Upper lobe of right lung (tissue), 1 donor: Measurements from ENCODE around the gene JHY. TPM values are rescaled to one million over a fixed set of nuclear protein-coding genes. Genes with fewer than 3 reads are reported as not detected.

Experiments used
- ATAC-seq: fragments of 200-7000 bp; cut with Tn5 transposase; one replicate; pipeline ENCODE4 v1.9.1; 2020; ENCODE audit warnings: mild to moderate bottlenecking, moderate library complexity
- DNase-seq: peaks from one replicate; pipeline ENCODE4 v3.0.0-alpha.2; 2020
- H3K27ac ChIP-seq: fragments of 200-600 bp; one replicate; pipeline ENCODE4 v1.8.0; 2022
- H3K27me3 ChIP-seq: fragments of 200-600 bp; one replicate; pipeline ENCODE4 v1.8.0; 2022; ENCODE audit warnings: mild to moderate bottlenecking
- H3K36me3 ChIP-seq: fragments of 200-600 bp; one replicate; pipeline ENCODE4 v1.8.0; 2022
- H3K4me1 ChIP-seq: fragments of 200-600 bp; one replicate; pipeline ENCODE4 v1.8.0; 2022
- H3K4me3 ChIP-seq: fragments of 200-600 bp; one replicate; pipeline ENCODE4 v1.8.0; 2022; ENCODE audit warnings: mild to moderate bottlenecking
- H3K9me3 ChIP-seq: fragments of 200-600 bp; one replicate; pipeline ENCODE4 v1.8.0; 2022
- CTCF ChIP-seq: fragments of 200-600 bp; IDR thresholded peaks from one replicate; pipeline ENCODE4 v1.8.0; 2022; ENCODE audit warnings: antibody characterized with exemption
- intact Hi-C: fragments of 100-400 bp; cut with DNase I; formaldehyde crosslinking; loops from one replicate; pipeline ENCODE4 v1.11.0; 2022
- long read RNA-seq: library from polyadenylated mRNA; unstranded; transcript quantifications from one replicate; pipeline ENCODE4 v2.0.0, GENCODE V29; 2021
- total RNA-seq: library from RNA; stranded (reverse); fragmentation: NEBNext Ultra II Directional; extraction: Animal tissue kit (Norgen Biotek cat#: 25700); gene quantifications from one replicate; pipeline ENCODE4 v1.2.1, GENCODE V29; 2021
- donor health status: DM: no; HTN: yes; CAD: no; lungs with severe emphysema.

Gene JHY
- total RNA-seq: 8.9 TPM
- long read RNA-seq, transcript JHY-201 (9 exons, 3,147 nt): major isoform, 7 of 14 reads
- long read RNA-seq, partial matches to known transcripts: 1 of 14 reads
- long read RNA-seq, other reads (novel, unspliced or antisense): 5 of 14 reads

GRCh38 chr11:122882189-122882856 lies at the start of gene JHY:
TSS of gene JHY (plus strand) at chr11:122882759. CDS start at chr11:122885850, 3,091 bp downstream.
- Histone ChIP-seq H3K4me3 (peak within 1 kb of the TSS; percentile 73), H3K36me3 (no peaks in the 10 kb centered on the region), H3K27me3 (no peaks in the 10 kb centered on the region), H3K4me1 (peaks cover 9% of the 10 kb centered on the region), H3K9me3 (no peaks in the 10 kb centered on the region), H3K27ac (peak within 1 kb of the TSS; percentile 94)
- intact Hi-C loops: no loop called here
- no peak for TF ChIP-seq CTCF
- no peak for DNase-seq
- no peak for ATAC-seq

GRCh38 chr11:122833846-122834464 lies 48.6 kb upstream of the JHY start:
- intact Hi-C loops: no loop called here
- ATAC-seq (no peak), DNase-seq (no peak)
- TF ChIP-seq CTCF: no peak
- no peaks in the 10 kb centered on the region for H3K27me3 ChIP-seq
- H3K36me3 ChIP-seq: no peaks in the 10 kb centered on the region
- H3K4me3 ChIP-seq: no peak overlapping the region
- no peak overlapping the region for H3K27ac ChIP-seq
- no peaks in the 10 kb centered on the region for H3K9me3 ChIP-seq
- H3K4me1 ChIP-seq: no peaks in the 10 kb centered on the region

- no peak for ATAC-seq
- intact Hi-C loops: no loop called here
- Histone ChIP-seq H3K27me3 (no peaks in the 10 kb centered on the region), H3K4me3 (no peak overlapping the region), H3K9me3 (no peaks in the 10 kb centered on the region), H3K27ac (no peak overlapping the region), H3K36me3 (no peaks in the 10 kb centered on the region), H3K4me1 (no peaks in the 10 kb centered on the region)
- no peak for DNase-seq
- TF ChIP-seq CTCF: no peak
Measured at GRCh38 chr11:122836916-122837315, 45.6 kb upstream of the JHY start.

- DNase-seq (no peak), ATAC-seq (no peak)
- no peak for TF ChIP-seq CTCF
- intact Hi-C loops: no loop called here
- H3K9me3 ChIP-seq: no peaks in the 10 kb centered on the region
- H3K27me3 ChIP-seq: no peaks in the 10 kb centered on the region
- no peaks in the 10 kb centered on the region for H3K36me3 ChIP-seq
- no peak overlapping the region for H3K27ac ChIP-seq
- no peak overlapping the region for H3K4me3 ChIP-seq
- H3K4me1 ChIP-seq: no peaks in the 10 kb centered on the region
Measured at GRCh38 chr11:122837528-122838346, 44.8 kb upstream of the JHY start.

GRCh38 chr11:122843281-122844141 lies 39.0 kb upstream of the JHY start:
- ATAC-seq: no peak
- no peak overlapping the region for H3K4me3 ChIP-seq
- H3K9me3 ChIP-seq: no peaks in the 10 kb centered on the region
- no peaks in the 10 kb centered on the region for H3K4me1 ChIP-seq
- no peak for TF ChIP-seq CTCF
- no peak for DNase-seq
- intact Hi-C loops: no loop called here
- no peaks in the 10 kb centered on the region for H3K36me3 ChIP-seq
- H3K27ac ChIP-seq: no peak overlapping the region
- no peaks in the 10 kb centered on the region for H3K27me3 ChIP-seq
